Tibial nerve (tissue), 4 donors: Measurements from ENCODE around the gene IRF8. TPM values are rescaled to one million over a fixed set of nuclear protein-coding genes. Genes with fewer than 3 reads are reported as not detected.
A peak's percentile ranks its signal among the peaks of the same experiment; 100 is the strongest.

Experiments used
- DNase-seq, 2 donors: peaks; one replicate each; pipeline ENCODE4 v3.0.0-alpha.2; 2019; ENCODE audit warnings: low spot score in 2 of 2
- H3K27ac ChIP-seq, 4 donors: fragments of 200-600 bp; sonication (generic) in 3 of 4; one replicate each; pipeline ENCODE4 v1.5.1; 2017 to 2019; ENCODE audit warnings: mild to moderate bottlenecking in 1 of 4
- H3K27me3 ChIP-seq, 2 donors: fragments of 200-600 bp; sonication (generic) in 1 of 2; one replicate each; pipeline versions ENCODE4 v1.5.1 to v1.6.0; 2017 to 2019
- H3K36me3 ChIP-seq, 3 donors: fragments of 200-600 bp; sonication (generic); one replicate each; pipeline ENCODE4 v1.5.1; 2018 to 2019
- H3K4me1 ChIP-seq, 4 donors: fragments of 200-600 bp; sonication (generic) in 3 of 4; one replicate each; pipeline ENCODE4 v1.5.1; 2017 to 2019
- H3K4me3 ChIP-seq, 4 donors: fragments of 200-600 bp; sonication (generic) in 3 of 4; one replicate each; pipeline ENCODE4 v1.5.1; 2017 to 2019; ENCODE audit warnings: mild to moderate bottlenecking in 1 of 4, moderate library complexity in 1 of 4
- H3K9me3 ChIP-seq, 4 donors: fragments of 200-600 bp; sonication (generic) in 3 of 4; one replicate each; pipeline ENCODE4 v1.5.1; 2017 to 2019
- CTCF ChIP-seq, 5 experiments: fragments of 200-600 bp in 3 of 5; fragments of 450-650 bp in 2 of 5; sonication (generic) in 3 of 5; IDR thresholded peaks; one replicate each; pipeline ENCODE4 v1.5.1; 2016 to 2019; ENCODE audit warnings: antibody characterized with exemption in 5 of 5, mild to moderate bottlenecking in 3 of 5, moderate library complexity in 2 of 5
- EP300 ChIP-seq, 2 donors: sonication (generic); formaldehyde crosslinking; IDR thresholded peaks; one replicate each; pipeline ENCODE4 v1.6.1; 2017; ENCODE audit warnings: antibody characterized with exemption in 2 of 2, mild to moderate bottlenecking in 1 of 2
- POLR2A ChIP-seq, 2 donors: fragments of 450-650 bp; IDR thresholded peaks; one replicate each; pipeline ENCODE4 v1.6.1; 2017; ENCODE audit warnings: antibody characterized with exemption in 2 of 2, mild to moderate bottlenecking in 2 of 2, moderate library complexity in 2 of 2
- WGBS, 2 donors: methylation state at CpG; one replicate each; pipeline ENCODE4 v1.1.5; 2018; 5-methylcytosine and 5-hydroxymethylcytosine counted together
- total RNA-seq, 4 donors: library from RNA; depleted of rRNA; stranded (reverse); fragments of >200 nt; gene quantifications; one replicate each; pipeline ENCODE4 v1.1.0, GENCODE V29; 2016

IRF8 gene
- total RNA-seq, 4 donors from 2014 or later, result 20.5 to 30.3 (median 22.7) TPM

DNA sequence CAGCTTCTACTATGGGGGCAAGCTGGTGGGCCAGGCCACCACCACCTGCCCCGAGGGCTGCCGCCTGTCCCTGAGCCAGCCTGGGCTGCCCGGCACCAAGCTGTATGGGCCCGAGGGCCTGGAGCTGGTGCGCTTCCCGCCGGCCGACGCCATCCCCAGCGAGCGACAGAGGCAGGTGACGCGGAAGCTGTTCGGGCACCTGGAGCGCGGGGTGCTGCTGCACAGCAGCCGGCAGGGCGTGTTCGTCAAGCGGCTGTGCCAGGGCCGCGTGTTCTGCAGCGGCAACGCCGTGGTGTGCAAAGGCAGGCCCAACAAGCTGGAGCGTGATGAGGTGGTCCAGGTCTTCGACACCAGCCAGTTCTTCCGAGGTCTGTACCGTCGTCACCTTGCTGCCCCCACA, 19.5 kb downstream of the IRF8 start:
- TF ChIP-seq POLR2A (IDR thresholded peaks at IDR 0.05), result no peak
- no peak for TF ChIP-seq CTCF (IDR thresholded peaks at IDR 0.05)
- no peak for TF ChIP-seq EP300 (IDR thresholded peaks at IDR 0.05)
- WGBS, 2 donors, result 96% methylated on average over 27 to 30 of the region's 30 CpGs

DNA sequence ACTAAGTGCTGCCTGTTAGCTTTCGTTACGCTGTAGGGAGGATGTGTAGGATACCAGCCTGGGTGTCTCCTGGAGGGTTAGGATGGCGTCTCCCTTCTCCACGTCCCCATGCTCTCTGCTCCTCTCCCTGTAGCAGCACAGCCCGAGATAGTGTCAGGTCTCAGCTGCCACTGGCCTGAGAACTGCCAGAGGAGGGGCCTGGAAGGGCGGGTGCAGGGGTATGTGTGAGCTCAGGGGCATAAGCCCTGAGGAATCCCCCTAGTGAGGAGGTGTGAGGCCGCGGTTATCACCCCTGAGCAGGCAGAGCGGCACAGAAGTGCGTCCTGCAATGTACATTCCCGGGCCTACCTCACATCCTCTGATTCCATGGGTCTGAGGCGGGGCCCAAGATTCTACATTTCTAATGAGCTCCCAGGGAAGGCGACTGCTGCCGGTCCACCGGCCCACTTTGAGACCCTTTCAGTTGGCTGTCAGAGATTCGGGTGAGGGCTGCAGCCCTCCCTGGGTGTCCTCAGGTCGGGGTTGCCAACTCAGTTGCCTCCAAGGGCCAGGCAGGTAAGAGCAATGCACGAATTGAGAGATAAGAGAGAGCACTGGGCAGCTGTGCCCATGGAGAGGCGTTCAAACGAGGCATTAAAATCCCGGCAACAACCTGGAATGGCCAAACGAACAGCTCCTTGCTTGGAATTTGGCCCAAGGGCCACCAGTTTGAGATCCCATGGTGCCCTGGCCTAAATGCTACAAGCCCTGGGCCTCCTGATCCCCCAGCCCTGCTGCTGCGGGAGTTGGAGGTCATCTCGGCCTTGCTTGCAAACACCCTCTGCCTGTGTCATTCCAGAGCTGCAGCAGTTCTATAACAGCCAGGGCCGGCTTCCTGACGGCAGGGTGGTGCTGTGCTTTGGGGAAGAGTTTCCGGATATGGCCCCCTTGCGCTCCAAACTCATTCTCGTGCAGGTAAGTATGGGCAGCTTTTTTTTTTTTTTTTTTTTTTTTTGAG, 20.6 kb downstream of the IRF8 start:
- Histone ChIP-seq H3K4me3 (no peak overlapping the region), H3K4me1 (peaks cover 0 to 7% (median 0%) of the 10 kb centered on the region in 4 donors), H3K27ac (no peak overlapping the region), H3K36me3 (peaks cover 0 to 29% (median 0%) of the 10 kb centered on the region in 3 donors), H3K9me3 (no peaks in the 10 kb centered on the region), H3K27me3 (no peaks in the 10 kb centered on the region)
- TF ChIP-seq POLR2A (IDR thresholded peaks at IDR 0.05), result no peak
- 83% methylated on average over 20 to 29 of the region's 29 CpGs for WGBS, 2 donors
- DNase-seq, result no peak

More for the DNA sequence above, 19.5 kb downstream of the IRF8 start:
- Histone ChIP-seq H3K4me3 (no peak overlapping the region), H3K27ac (no peak overlapping the region), H3K36me3 (peaks cover 0 to 29% (median 0%) of the 10 kb centered on the region in 3 donors), H3K27me3 (no peaks in the 10 kb centered on the region), H3K9me3 (no peaks in the 10 kb centered on the region), H3K4me1 (peaks cover 0 to 5% (median 2%) of the 10 kb centered on the region in 4 donors)
- DNase-seq, result no peak

- no peak for DNase-seq
- H3K27ac ChIP-seq, result no peak overlapping the region
- no peak for TF ChIP-seq EP300 (IDR thresholded peaks at IDR 0.05)
- TF ChIP-seq CTCF (IDR thresholded peaks at IDR 0.05), result no peak
- no peak for TF ChIP-seq POLR2A (IDR thresholded peaks at IDR 0.05)
Measured at GRCh38 chr16:85921026-85921425, 22.1 kb downstream of the IRF8 start.

GRCh38 chr16:85923153-85924021, 24.4 kb downstream of the IRF8 start:
- no peaks in the 10 kb centered on the region for H3K27me3 ChIP-seq
- peaks cover 0 to 19% (median under 1%) of the 10 kb centered on the region in 4 donors for H3K4me1 ChIP-seq
- no peak overlapping the region for H3K27ac ChIP-seq
- peak in 1 of 2 donors; percentile 32 for DNase-seq
- H3K4me3 ChIP-seq, result no peak overlapping the region
- TF ChIP-seq POLR2A (IDR thresholded peaks at IDR 0.05) (no peak), EP300 (IDR thresholded peaks at IDR 0.05) (no peak), CTCF (IDR thresholded peaks at IDR 0.05) (no peak)
- H3K36me3 ChIP-seq, result peaks cover 0 to 21% (median 0%) of the 10 kb centered on the region in 3 donors
- WGBS, 2 donors, result 68 to 69% methylated on average over 24 of the region's 24 CpGs
- no peaks in the 10 kb centered on the region for H3K9me3 ChIP-seq

More at GRCh38 chr16:85921026-85921425, 22.1 kb downstream of the IRF8 start:
- H3K9me3 ChIP-seq, result no peaks in the 10 kb centered on the region
- H3K36me3 ChIP-seq, result peaks cover 0 to 24% (median 0%) of the 10 kb centered on the region in 3 donors
- H3K27me3 ChIP-seq, result no peaks in the 10 kb centered on the region
- H3K4me3 ChIP-seq, result no peak overlapping the region
- 90 to 96% methylated on average over 14 of the region's 14 CpGs for WGBS, 2 donors
- peaks cover 0 to 7% (median 0%) of the 10 kb centered on the region in 4 donors for H3K4me1 ChIP-seq

DNA sequence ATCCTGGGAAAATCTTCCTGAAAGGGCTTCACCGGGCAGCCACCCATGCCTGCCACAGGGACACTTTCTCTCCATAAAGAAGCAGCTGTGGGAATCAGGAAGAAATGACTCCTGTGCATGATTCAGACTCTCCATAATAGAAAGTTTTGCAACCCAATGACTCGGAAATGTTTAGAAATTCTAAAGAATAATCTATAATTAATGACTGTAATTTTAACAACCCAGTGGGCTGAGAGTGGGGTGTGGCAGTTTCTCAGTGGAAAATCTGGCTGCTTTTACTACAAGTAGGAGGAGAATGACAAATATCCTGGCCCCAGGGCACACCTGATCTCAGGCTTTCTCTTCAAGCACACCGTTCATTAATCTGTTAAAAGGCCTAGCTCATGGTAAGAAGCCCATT, 25.7 kb downstream of the IRF8 start:
- no peaks in the 10 kb centered on the region for H3K9me3 ChIP-seq
- no peak overlapping the region for H3K27ac ChIP-seq
- WGBS, 2 donors, result 59% methylated on average over 3 of the region's 3 CpGs
- H3K4me1 ChIP-seq, result peaks cover 0 to 29% (median 2%) of the 10 kb centered on the region in 4 donors
- H3K27me3 ChIP-seq, result no peaks in the 10 kb centered on the region
- H3K36me3 ChIP-seq, result peaks cover 0 to 11% (median 0%) of the 10 kb centered on the region in 3 donors
- DNase-seq, result no peak
- H3K4me3 ChIP-seq, result no peak overlapping the region
- no peak for TF ChIP-seq CTCF (IDR thresholded peaks at IDR 0.05)
- TF ChIP-seq POLR2A (IDR thresholded peaks at IDR 0.05), result no peak
- no peak for TF ChIP-seq EP300 (IDR thresholded peaks at IDR 0.05)
